GM19463 (cell line): ENCODE results near the gene PHF13.
"Not testable (repeated sequence)": the region's sequence is repeated elsewhere in the genome, so short reads cannot be mapped to it uniquely, and the experiment has no call there.

Source experiments
- ATAC-seq: cut with Tn5 transposase; IDR thresholded peaks from one replicate; pipeline ENCODE4 v1.9.1; 2021; ENCODE audit warnings: mild to moderate bottlenecking, moderate library complexity; ENCODE audit not compliant: unreplicated experiment

PHF13 gene

DNA sequence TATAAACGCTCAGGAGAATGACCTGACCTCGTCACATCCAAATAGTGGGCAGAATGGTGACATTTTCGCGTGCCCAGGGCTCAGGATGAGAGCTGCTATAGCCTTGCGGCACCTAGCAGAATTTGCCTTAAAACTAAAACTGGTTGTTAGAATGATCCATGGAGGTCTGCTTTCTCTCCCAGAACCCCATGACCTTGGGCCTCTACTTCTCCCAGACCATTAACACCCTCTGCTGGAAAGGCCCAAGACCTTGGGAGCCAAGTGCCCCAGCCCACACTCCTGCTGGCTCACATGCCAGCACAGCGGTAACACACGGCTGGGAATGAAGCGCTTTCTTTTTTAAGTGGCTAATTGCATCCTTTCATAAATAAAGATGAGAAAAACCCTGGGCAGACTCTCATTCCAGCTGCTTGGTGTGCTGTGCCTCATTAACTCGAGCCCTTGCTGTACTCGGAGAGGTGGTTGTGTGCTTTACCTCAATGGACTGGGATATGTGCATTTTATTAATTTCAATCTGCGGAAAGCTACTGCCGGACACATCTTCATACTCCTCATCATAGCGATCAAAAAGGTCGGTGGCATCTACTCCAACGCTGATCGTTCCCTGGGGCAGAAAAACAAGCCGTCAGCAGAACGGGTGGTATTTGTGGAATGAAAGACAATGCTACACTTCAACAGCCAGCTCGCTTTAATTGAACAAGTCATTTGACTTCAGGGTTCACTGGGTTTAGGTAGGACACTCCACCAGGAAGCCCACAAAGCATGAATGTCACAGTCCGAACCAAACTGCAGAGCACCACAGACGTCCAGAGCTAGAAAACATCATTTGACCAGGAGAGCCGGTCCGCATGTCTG, 40.1 kb downstream of the PHF13 start:
- ATAC-seq = no peak

DNA sequence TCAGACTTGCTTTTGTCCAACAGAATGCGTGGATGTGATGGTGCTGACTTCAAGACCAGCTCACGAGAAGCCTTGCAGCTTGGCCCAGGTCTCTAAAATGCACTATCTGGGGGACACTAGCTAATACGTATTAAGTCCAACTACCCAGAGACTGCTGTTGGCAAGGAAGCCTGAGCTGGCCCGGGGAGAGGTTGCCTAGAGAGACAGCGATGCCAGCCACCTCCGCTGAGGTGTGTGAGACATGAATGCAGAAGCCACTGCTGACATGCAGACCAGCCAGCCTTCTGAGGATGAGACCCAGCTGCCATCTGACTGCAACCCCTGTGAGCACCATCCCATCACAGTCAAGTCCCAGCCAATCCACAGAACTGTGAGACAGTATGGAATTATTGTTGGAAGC, 43.6 kb downstream of the PHF13 start:
- ATAC-seq = no peak

DNA sequence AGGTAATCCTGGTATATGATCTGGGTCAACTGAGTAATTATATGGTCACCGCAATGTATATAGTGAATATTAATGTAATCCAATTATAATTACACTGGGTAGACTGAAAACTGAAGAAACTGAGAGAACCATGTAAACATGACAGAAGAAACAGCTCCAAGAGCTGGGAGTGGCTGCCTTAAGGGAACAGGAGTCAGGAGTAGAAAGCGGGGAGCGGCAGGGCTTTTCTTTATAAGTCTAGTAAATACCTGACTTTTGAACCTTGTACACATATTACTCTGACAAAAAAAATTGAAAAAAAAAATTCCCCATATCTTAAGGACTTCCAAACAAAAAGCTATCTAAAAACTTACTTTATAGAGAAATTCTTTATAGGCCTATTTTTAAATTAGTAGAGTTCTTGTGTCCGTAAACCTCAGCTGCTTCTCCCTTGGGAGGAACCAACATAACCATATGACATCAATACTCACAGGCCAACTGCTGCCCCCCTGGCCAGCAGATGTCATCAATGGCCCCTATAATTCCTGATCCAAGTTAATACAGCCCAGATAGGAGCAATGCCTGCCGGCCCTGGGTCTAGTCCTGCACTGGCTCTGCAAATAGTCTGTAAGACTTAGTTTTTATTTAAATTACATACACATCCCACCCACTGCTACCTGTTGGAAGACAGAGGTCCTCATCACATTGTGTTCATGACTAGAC, 45.0 kb downstream of the PHF13 start:
- no peak for ATAC-seq

DNA sequence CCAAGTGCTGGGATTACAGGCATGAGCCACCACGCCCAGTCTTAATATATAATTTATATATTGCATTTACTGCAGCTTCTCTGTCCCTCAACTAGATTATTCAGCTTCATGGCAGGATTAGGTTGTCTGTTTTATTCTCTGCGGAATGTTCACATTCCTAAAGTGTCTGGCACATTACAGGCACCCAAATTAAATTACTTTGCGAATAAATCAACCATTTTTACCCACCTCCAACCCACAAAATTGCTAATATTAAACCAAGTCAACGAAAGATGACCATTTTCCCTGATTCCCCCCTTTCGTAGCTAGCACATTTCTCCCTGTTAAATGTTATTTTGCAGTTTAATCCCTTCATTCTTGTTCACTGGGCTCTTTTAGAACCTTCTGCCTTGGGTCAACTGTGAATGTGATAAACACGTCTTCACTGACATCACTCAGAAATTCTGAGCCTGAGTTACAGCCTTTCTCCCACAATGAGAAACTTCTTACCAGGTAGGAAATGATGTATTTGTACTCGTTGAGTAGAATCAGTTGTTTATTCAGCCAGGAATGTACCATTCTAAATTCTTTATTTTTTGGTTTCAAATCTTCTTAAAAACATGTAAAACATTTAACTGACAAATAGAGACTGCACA, 47.0 kb downstream of the PHF13 start:
- no peak for ATAC-seq

DNA sequence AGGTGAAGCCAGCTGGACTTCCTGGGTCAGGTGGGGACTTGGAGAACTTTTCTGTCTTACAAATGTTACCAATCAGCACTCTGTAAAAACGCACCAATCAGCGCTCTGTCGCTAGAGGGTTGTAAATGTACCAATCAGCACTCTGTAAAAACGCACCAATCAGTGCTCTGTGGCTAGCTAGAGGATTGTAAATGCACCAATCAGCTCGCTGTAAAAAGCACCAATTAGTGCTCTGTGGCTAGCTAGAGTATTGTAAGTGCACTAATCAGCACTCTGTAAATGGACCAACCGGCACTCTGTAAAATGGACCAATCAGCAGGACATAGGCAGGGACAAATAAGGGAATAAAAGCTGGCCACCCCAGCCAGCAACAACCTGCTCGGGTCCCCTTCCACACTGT, 48.9 kb downstream of the PHF13 start:
- ATAC-seq = not testable (repeated sequence)

DNA sequence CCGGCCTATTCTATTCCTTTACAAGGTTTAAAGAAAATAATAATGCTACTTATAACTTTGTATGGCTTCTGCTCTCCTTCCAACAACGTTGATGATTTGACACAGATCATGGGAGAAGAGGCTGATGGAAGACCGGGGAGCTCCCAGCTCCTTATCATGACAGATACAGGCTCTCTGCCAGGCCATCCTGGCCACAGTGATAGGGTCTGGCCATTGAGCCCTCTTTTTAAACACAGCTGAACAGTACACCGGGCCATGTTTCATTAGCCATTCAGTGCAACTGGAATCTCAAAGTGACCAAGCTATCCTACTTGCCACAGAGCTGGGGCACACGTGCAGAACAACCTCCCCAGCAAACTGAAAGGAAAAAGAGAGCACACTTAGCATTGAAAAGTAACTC, 53.2 kb downstream of the PHF13 start:
- no peak for ATAC-seq

DNA sequence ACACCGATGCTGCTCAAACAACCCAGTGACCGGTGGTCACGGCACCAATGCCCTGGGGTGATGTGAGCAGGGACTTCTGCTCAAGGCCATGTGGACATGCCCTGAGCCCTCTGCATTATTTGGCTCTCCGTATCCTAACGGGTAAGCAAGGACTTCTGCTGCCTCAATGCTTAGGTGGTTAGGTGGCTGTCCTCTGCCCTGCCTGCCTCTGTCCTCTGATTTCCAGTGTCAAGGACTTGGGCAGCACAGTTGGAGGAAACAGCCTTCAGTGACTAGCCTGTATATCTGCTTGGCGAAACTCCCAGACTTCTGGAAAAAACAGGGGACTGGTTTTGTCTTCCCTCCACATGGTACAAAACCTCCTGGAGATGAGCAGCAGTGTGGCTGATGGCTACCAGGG, 53.6 kb downstream of the PHF13 start:
- ATAC-seq = no peak

DNA sequence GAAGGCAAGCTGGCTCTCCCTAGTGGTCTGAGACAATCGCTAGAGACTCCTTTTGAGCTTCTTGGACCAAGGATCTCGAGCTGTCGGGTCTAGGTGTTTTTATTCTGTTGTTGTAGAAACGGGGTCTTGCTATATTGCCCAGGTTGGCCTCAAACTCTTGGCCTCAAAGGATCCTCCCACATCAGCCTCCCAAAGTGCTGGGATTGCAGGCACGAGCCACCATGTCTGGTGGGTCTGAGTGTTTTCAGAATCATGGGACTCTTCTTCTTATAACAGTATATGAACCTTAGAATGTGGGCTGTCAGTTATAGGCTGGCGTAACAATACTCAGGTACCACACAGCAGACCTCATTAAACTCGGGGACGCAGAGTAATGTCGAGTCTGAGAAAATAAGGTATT, 55.0 kb downstream of the PHF13 start:
- ATAC-seq = no peak

DNA sequence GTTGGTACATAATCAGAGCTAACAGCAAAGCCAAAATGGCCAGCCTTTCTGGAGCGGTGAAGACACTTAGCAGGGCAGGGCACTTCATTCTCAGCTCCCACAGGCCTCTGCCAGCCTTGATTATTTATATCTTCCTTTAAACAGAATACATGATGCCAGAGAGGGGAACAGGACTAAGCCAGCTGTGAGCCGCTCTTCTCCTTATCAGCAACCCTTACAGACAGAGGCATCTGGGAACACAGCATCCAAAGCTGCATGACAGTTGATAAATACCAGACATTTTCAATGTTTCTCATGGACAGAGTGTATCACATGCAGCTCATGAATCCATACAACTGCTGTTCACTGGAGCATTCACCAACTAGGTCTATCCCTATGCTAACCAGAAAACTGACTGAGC, 59.0 kb downstream of the PHF13 start:
- no peak for ATAC-seq
